ENCODE results near the gene LARGE1.

LARGE1 gene

DNA sequence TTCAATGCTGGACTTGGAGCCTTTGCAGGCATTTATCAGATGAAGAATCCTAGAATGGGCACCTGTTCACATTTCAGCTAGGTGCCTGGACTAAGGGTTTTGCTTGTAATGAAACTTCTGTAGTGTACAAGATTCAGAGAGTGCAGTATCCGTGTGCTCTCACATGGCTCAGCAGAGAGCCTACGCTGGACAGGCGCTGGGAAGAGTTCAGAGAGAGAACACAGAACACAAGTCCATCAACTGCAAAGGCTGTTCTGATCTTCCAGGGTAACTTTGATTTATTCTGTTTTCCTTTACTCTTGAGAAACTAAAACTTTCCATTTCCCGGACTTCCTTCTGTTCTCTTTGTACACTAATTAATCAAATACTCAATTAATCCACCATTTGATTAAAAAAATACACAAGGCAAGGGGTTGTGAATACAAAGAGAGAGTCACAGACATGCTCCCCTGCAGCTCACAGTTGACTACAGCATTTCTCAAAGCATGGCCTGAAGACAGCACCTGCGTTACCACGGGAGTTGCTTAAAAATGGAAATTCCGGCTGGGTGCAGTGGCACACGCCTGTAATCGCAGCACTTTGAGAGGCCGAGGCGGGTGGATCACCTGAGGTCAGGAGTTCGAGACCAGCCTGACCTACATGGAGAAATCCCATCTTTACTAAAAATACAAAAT, 393.7 kb downstream of the LARGE1 start:
- Histone ChIP-seq H3K9ac (no peak overlapping the region), H4K20me1 (no peaks in the 10 kb centered on the region; a peak in 2 of 22 replicates), H3K4me3 (no peak overlapping the region), H3K27me3 (no peaks in the 10 kb centered on the region), H3K4me1 (peaks cover 27 to 58% (median 45%) of the 10 kb centered on the region in 10 experiments), H3K4me2 (peak overlapping the region in 1 of 11 experiments; percentile 10; a peak in 2 of 22 replicates), H3K9me3 (replicated peaks in 1 of 11) (peaks cover 1 to 6% (median 3%) of the 10 kb centered on the region in 11 experiments; a peak in 14 of 22 replicates), H3K36me3 (peaks cover 0 to 31% (median 1%) of the 10 kb centered on the region in 11 experiments; a peak in 9 of 22 replicates), H3K27ac (no peak overlapping the region)
- no peak for TF ChIP-seq Cebpa-rat (IDR thresholded peaks at IDR 0.05)

DNA sequence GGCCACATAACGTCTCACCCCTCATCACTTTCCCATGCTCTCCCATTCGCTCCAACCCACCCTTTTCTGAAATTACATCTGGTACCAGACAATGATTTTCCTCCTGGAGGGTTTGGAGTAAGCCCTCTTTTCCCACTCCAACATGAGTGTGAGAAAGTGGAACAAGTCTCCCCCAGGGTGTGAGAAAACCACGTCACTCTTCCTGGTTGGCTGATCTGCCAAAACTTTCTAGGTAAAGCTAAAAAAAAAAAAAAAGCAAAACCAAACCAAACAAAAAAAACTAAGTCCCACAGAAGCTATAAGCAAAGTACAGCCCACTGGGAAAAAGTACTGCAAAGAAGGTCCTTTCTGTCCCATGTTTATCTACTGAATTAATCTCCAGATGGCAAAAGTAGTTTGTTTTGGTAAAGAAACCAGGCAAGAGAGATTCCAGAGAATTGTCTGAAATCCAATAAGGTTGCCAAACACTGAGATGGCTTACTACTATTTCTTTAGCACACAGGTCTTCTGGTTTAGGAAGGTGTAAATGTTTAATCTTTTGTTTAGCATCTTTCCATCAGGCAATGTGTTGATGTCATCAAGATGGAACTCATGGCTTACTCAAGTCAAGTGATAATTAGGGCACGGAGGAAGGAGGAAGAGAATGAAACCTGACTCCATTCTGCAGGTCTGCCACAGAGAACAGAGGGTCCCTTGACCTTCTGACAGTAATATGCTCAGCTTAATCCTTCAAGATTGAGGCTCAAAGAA, 395.6 kb downstream of the LARGE1 start:
- Histone ChIP-seq H3K36me3 (peaks cover 0 to 37% (median 9%) of the 10 kb centered on the region in 11 experiments; a peak in 15 of 22 replicates), H3K27me3 (no peaks in the 10 kb centered on the region), H3K27ac (no peak overlapping the region), H3K9me3 (replicated peaks in 1 of 11) (peaks cover 9 to 14% (median 11%) of the 10 kb centered on the region in 11 experiments; a peak in 21 of 22 replicates), H3K4me2 (peak overlapping the region in 7 of 11 experiments; percentile 0 to 40 (median 13); a peak in 6 of 22 replicates), H4K20me1 (peaks cover 0 to 5% (median 0%) of the 10 kb centered on the region in 11 experiments; a peak in 2 of 22 replicates), H3K4me3 (no peak overlapping the region), H3K9ac (no peak overlapping the region), H3K4me1 (peaks cover 29 to 63% (median 51%) of the 10 kb centered on the region in 10 experiments)
- TF ChIP-seq Cebpa-rat (IDR thresholded peaks at IDR 0.05) = no peak

DNA sequence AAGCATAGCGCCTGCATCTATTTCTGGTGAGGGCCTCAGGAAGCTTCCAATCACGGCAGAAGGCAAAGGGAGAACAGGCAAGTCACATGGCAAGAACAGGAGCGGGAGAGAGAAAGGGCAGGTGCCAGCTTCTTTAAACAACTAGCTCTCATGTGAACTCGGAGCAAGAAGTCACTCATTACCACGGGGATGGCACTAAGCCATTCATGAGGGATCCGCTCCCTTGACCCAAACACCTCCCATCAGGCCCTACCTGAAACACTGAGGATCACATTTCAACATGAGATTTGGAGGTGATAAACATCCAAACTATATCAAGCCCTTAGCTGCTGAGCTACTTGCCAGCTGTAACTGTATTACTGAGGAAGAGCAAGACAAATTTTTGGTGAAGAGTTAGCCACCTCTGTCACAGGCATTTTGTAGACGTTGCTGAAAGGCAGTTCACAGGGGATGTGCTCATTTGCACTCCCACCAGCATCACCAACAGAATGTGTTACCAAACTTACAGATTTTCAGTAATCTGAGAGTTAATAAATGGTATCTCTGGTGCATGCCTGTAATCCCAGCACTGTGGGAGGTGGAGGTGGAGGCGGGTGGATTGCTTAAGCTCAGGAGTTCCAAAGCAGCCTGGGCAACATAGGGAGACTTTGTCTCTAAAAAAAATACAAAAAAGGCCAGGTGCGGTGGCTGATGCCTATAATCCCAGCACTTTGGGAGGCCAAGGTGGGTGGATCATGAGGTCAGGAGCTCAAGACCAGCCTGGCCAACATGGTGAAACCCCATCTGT, 398.2 kb downstream of the LARGE1 start:
- Histone ChIP-seq H3K4me3 (no peak overlapping the region), H3K9me3 (replicated peaks in 1 of 11) (peaks cover 9 to 14% (median 11%) of the 10 kb centered on the region in 11 experiments; a peak in 21 of 22 replicates), H3K27ac (no peak overlapping the region), H3K27me3 (no peaks in the 10 kb centered on the region), H3K4me2 (peak overlapping the region in 4 of 11 experiments; percentile 52 to 64 (median 60); a peak in 3 of 22 replicates), H3K9ac (no peak overlapping the region), H3K36me3 (peaks cover 0 to 31% (median 9%) of the 10 kb centered on the region in 11 experiments; a peak in 15 of 22 replicates), H4K20me1 (peaks cover 0 to 5% (median 0%) of the 10 kb centered on the region in 11 experiments; a peak in 3 of 22 replicates), H3K4me1 (peaks cover 26 to 65% (median 52%) of the 10 kb centered on the region in 10 experiments)
- no peak for TF ChIP-seq Cebpa-rat (IDR thresholded peaks at IDR 0.05)

DNA sequence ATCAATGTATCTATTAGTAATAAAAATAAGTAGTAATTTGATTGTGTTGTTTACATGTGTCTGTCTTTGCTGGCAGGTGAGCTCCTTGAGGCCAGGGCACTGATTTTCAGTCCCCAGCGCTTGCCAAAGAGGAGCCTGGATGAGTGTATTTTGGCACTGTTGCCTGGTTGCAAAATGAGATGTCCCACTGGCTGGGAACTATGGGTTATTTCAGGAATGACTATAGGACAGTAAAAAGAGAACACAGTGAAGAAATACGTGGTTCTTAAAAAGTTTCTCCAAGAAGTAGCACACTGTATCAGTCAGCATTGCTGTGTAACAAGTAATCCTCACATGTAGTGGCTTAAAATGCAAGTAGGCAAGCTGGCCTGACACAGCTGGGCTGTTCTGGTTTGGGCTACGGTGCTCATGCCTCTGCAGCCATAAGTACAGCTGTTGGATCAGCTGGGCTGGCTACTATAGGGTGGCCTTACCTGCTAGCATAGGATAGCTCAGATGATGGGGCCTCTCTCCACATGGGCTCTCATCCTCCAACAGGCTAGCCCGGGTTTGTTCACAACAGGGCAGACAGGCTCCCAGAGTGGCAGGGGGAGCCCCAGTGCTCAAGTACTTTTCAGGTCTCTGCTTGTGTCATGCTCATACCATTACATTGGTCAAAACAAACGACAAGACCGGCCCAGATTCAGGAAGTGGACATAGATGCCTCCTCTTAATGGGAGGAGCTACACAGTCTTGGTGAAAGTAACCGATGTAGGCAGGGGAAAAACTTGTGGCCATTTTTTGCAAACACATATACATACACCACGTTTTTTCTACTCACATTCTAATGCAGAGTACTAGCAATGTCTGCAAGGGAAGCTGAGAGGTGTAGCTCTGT, 399.1 kb downstream of the LARGE1 start:
- H3K27ac ChIP-seq = peak overlapping the region in 4 of 11 experiments; percentile 25 to 56 (median 42); a peak in 3 of 22 replicates
- peaks cover 9 to 14% (median 11%) of the 10 kb centered on the region in 11 experiments; a peak in 21 of 22 replicates for H3K9me3 ChIP-seq (replicated peaks in 1 of 11)
- peaks cover 26 to 59% (median 49%) of the 10 kb centered on the region in 10 experiments for H3K4me1 ChIP-seq
- TF ChIP-seq Cebpa-rat (IDR thresholded peaks at IDR 0.05) = no peak
- no peak overlapping the region for H3K4me3 ChIP-seq
- H4K20me1 ChIP-seq = peaks cover 0 to 5% (median 0%) of the 10 kb centered on the region in 11 experiments; a peak in 3 of 22 replicates
- no peaks in the 10 kb centered on the region for H3K27me3 ChIP-seq
- no peak overlapping the region; a peak in 1 of 22 replicates for H3K9ac ChIP-seq
- H3K4me2 ChIP-seq = peak overlapping the region in 9 of 11 experiments; percentile 58 to 77 (median 68); a peak in 16 of 22 replicates
- peaks cover 0 to 23% (median 9%) of the 10 kb centered on the region in 11 experiments; a peak in 15 of 22 replicates for H3K36me3 ChIP-seq

DNA sequence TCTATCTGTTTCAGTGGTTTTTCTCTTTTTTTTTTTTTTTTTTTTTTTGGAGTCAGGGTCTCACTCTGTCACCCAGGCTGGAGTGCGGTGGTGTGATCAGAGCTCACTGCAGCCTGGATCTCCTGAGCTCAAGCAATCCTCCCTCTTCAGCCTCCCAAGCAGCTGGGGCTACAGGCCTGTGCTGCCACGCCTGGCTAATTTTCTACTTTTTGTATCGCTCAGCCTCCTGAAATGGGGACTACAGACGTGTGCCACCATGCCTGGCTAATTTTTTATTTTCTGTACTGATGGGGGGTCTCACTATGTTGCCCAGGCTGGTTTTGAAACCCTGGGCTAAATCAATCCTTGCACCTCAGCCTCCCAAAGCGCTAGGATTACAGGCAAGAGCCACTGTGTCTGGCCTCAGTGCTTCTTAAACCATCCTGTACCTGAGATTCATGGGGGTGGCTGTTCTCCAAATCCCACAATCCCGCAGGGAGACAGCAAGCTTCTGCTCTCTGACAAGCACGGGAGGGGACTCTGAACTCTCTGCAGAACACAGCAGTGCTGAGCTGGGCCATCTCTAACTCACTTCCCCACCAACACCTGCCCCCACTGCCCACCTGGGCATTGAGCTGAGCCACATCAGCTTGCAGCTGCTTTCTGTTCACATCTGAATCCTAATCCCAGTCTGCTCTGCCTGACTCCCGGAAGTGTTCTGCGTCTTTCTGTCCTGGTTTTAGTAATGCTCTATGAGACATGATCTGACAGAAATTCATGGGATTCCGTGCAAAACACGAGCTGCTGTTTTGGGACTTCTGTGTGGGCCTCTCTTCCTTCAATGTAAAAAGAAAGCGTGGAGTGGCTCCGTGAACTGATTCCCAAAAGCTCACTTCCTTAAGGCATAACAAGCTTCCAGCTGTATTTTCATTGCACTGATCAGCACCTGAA, 400.0 kb downstream of the LARGE1 start:
- peaks cover 0 to 16% (median 9%) of the 10 kb centered on the region in 11 experiments; a peak in 15 of 22 replicates for H3K36me3 ChIP-seq
- H3K27me3 ChIP-seq = no peaks in the 10 kb centered on the region
- H3K4me2 ChIP-seq = peak overlapping the region; percentile 53 to 77 (median 68); a peak in 21 of 22 replicates
- peak overlapping the region in 10 of 11 experiments; percentile 0 to 53 (median 33); a peak in 12 of 22 replicates for H3K9ac ChIP-seq
- peak overlapping the region in 10 of 11 experiments; percentile 12 to 57 (median 40); a peak in 18 of 22 replicates for H3K27ac ChIP-seq
- H3K4me3 ChIP-seq = no peak overlapping the region
- H3K9me3 ChIP-seq (replicated peaks in 1 of 11) = peaks cover 9 to 14% (median 11%) of the 10 kb centered on the region in 11 experiments; a peak in 21 of 22 replicates
- peaks cover 26 to 59% (median 49%) of the 10 kb centered on the region in 10 experiments for H3K4me1 ChIP-seq
- H4K20me1 ChIP-seq = peaks cover 0 to 10% (median 5%) of the 10 kb centered on the region in 11 experiments; a peak in 5 of 22 replicates
- no peak for TF ChIP-seq Cebpa-rat (IDR thresholded peaks at IDR 0.05)

DNA sequence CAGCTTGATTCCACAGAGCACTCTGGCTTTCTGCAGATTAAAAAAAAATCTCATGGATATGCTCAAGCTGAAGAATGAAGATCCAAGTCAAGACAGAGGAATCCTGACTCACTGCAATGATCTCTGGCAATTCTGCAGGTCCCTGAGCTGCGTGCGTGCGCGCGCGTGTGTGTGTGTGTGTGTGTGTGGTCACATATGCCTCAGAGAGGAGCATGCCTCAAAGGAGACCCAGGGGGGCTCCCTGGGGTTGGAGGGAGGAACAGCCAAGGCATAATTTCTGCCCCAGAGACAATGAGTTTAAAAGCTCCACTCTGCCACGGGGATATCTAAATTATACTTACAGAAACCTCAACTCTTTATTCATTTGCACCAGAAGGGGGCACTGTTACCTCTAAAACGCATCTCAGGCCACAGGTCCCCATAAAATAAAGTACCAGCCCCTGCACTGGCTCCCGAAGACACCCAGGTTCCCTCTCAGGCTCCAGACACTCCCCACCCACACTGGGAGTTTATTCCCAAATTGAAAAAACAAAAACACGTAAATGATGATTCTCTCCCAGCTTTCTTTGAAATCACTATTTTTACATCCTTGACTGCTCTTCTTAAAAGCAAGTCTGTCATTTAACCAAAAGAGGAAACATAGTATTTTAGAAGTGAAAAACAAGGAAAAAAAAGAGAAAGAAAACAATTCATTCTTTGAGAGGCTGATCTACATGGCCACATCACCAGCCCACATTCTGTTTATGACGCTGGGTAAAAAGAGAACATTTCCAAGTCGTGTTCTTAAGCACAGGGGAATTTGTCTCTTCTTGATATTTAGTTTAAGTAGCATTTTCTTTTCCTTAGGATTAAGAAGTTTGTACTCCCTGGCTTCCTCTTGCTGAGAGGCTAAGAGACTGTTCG, 401.0 kb downstream of the LARGE1 start:
- peaks cover 0 to 16% (median 9%) of the 10 kb centered on the region in 11 experiments; a peak in 15 of 22 replicates for H3K36me3 ChIP-seq
- H3K4me1 ChIP-seq = peaks cover 26 to 49% (median 42%) of the 10 kb centered on the region in 10 experiments
- peak overlapping the region; percentile 53 to 77 (median 68) for H3K4me2 ChIP-seq
- H3K9me3 ChIP-seq (replicated peaks in 1 of 11) = peaks cover 9 to 14% (median 11%) of the 10 kb centered on the region in 11 experiments; a peak in 21 of 22 replicates
- no peak overlapping the region for H3K4me3 ChIP-seq
- TF ChIP-seq Cebpa-rat (IDR thresholded peaks at IDR 0.05) = no peak
- H3K27ac ChIP-seq = peak overlapping the region in 9 of 11 experiments; percentile 12 to 57 (median 39); a peak in 17 of 22 replicates
- H3K9ac ChIP-seq = peak overlapping the region in 10 of 11 experiments; percentile 0 to 53 (median 33); a peak in 10 of 22 replicates
- H3K27me3 ChIP-seq = no peaks in the 10 kb centered on the region
- H4K20me1 ChIP-seq = peaks cover 0 to 15% (median 5%) of the 10 kb centered on the region in 11 experiments; a peak in 5 of 22 replicates

All from BLaER1 treated with 17β-estradiol and CSF1 and Interleukin-3, amounts not matched to agents 10 nM and 100 nM (cell line).